Activated T-cell treated with anti-CD3 and anti-CD28 coated beads, Interleukin-2, amount 50 U/mL, for 4 hours (primary cell): Measurements from ENCODE around the gene FFAR3. TPM values are rescaled to one million over a fixed set of nuclear protein-coding genes. Genes with fewer than 3 reads are reported as not detected.
"Not testable (repeated sequence)": the region's sequence is repeated elsewhere in the genome, so short reads cannot be mapped to it uniquely, and the experiment has no call there.

Experiments
- ATAC-seq, 2 donors: fragments of 200-7000 bp; cut with Tn5 transposase; one replicate each; pipeline ENCODE4 v1.10.0; 2021
- DNase-seq: peaks from one replicate; pipeline ENCODE4 v3.0.0-alpha.2; 2020
- H3K27me3 Mint-ChIP-seq: one replicate; pipeline ENCODE4 v1.8.0; 2021; ENCODE audit warnings: low read depth, mixed read lengths
- H3K36me3 Mint-ChIP-seq: one replicate; pipeline ENCODE4 v1.8.0; 2022; ENCODE audit warnings: mixed read lengths; ENCODE audit not compliant: insufficient read depth
- H3K4me1 Mint-ChIP-seq: one replicate; pipeline ENCODE4 v1.8.0; 2021; ENCODE audit warnings: low read depth, mixed read lengths
- H3K4me3 Mint-ChIP-seq: one replicate; pipeline ENCODE4 v1.8.0; 2021; ENCODE audit warnings: mild to moderate bottlenecking, moderate library complexity, mixed read lengths
- H3K9me3 Mint-ChIP-seq: one replicate; pipeline ENCODE4 v1.8.0; 2021; ENCODE audit warnings: mixed read lengths
- total RNA-seq, 3 donors: library from RNA; stranded (reverse); gene quantifications; one replicate each; pipeline ENCODE4 v1.2.1, GENCODE V29; 2021

FFAR3 gene
- total RNA-seq, 3 donors from 2014 or later: 0.30 to 0.91 (median 0.61) TPM

- peaks cover 7% of the 10 kb centered on the region for H3K9me3 Mint-ChIP-seq
- ATAC-seq: no peak
Observed at GRCh38 chr19:35388277-35389054, 30.2 kb downstream of the FFAR3 start.

GRCh38 chr19:35389192-35389861, 31.1 kb downstream of the FFAR3 start:
- ATAC-seq: no peak
- H3K4me1 Mint-ChIP-seq: no peaks in the 10 kb centered on the region
- DNase-seq: no peak
- no peaks in the 10 kb centered on the region for H3K36me3 Mint-ChIP-seq
- H3K9me3 Mint-ChIP-seq: peaks cover 7% of the 10 kb centered on the region
- peaks cover 3% of the 10 kb centered on the region for H3K27me3 Mint-ChIP-seq
- no peak overlapping the region for H3K4me3 Mint-ChIP-seq

More at GRCh38 chr19:35388277-35389054, 30.2 kb downstream of the FFAR3 start:
- Mint-ChIP-seq H3K27me3 (peaks cover 5% of the 10 kb centered on the region), H3K36me3 (no peaks in the 10 kb centered on the region), H3K4me1 (no peaks in the 10 kb centered on the region), H3K4me3 (no peak overlapping the region)
- no peak for DNase-seq

GRCh38 chr19:35392742-35393715, 34.8 kb downstream of the FFAR3 start:
- Mint-ChIP-seq H3K27me3 (peaks cover 3% of the 10 kb centered on the region), H3K4me3 (no peak overlapping the region), H3K4me1 (no peaks in the 10 kb centered on the region), H3K9me3 (no peaks in the 10 kb centered on the region), H3K36me3 (no peaks in the 10 kb centered on the region)
- DNase-seq: no peak
- no peak for ATAC-seq

- no peaks in the 10 kb centered on the region for H3K36me3 Mint-ChIP-seq
- no peaks in the 10 kb centered on the region for H3K9me3 Mint-ChIP-seq
- no peaks in the 10 kb centered on the region for H3K4me1 Mint-ChIP-seq
- no peak for DNase-seq
- H3K27me3 Mint-ChIP-seq: no peaks in the 10 kb centered on the region
- no peak for ATAC-seq
- H3K4me3 Mint-ChIP-seq: no peak overlapping the region
Observed at GRCh38 chr19:35395382-35396199, 37.3 kb downstream of the FFAR3 start.

GRCh38 chr19:35396240-35396885, 38.1 kb downstream of the FFAR3 start:
- H3K36me3 Mint-ChIP-seq: no peaks in the 10 kb centered on the region
- no peaks in the 10 kb centered on the region for H3K4me1 Mint-ChIP-seq
- ATAC-seq: no peak
- no peaks in the 10 kb centered on the region for H3K9me3 Mint-ChIP-seq
- DNase-seq: no peak
- H3K4me3 Mint-ChIP-seq: no peak overlapping the region
- no peaks in the 10 kb centered on the region for H3K27me3 Mint-ChIP-seq

- DNase-seq (no peak), ATAC-seq (no peak)
- no peaks in the 10 kb centered on the region for H3K9me3 Mint-ChIP-seq
- H3K4me3 Mint-ChIP-seq: no peak overlapping the region
- H3K4me1 Mint-ChIP-seq: no peaks in the 10 kb centered on the region
- H3K27me3 Mint-ChIP-seq: no peaks in the 10 kb centered on the region
- H3K36me3 Mint-ChIP-seq: no peaks in the 10 kb centered on the region
Observed at GRCh38 chr19:35397064-35397463, 38.8 kb downstream of the FFAR3 start.

- Mint-ChIP-seq H3K36me3 (no peaks in the 10 kb centered on the region), H3K4me3 (no peak overlapping the region), H3K4me1 (no peaks in the 10 kb centered on the region), H3K9me3 (no peaks in the 10 kb centered on the region), H3K27me3 (no peaks in the 10 kb centered on the region)
- ATAC-seq (no peak), DNase-seq (no peak)
Observed at GRCh38 chr19:35398570-35398969, 40.3 kb downstream of the FFAR3 start.

- no peaks in the 10 kb centered on the region for H3K36me3 Mint-ChIP-seq
- H3K4me3 Mint-ChIP-seq: no peak overlapping the region
- H3K9me3 Mint-ChIP-seq: no peaks in the 10 kb centered on the region
- no peak for DNase-seq
- H3K4me1 Mint-ChIP-seq: no peaks in the 10 kb centered on the region
- H3K27me3 Mint-ChIP-seq: no peaks in the 10 kb centered on the region
- ATAC-seq: no peak
Observed at GRCh38 chr19:35399231-35399630, 41.0 kb downstream of the FFAR3 start.

- H3K27me3 Mint-ChIP-seq: no peaks in the 10 kb centered on the region
- no peak overlapping the region for H3K4me3 Mint-ChIP-seq
- no peaks in the 10 kb centered on the region for H3K36me3 Mint-ChIP-seq
- H3K4me1 Mint-ChIP-seq: peaks cover 3% of the 10 kb centered on the region
- H3K9me3 Mint-ChIP-seq: no peaks in the 10 kb centered on the region
- DNase-seq: no peak
- no peak for ATAC-seq
Observed at GRCh38 chr19:35399948-35400772, 41.9 kb downstream of the FFAR3 start.

- ATAC-seq (no peak), DNase-seq (no peak)
- Mint-ChIP-seq H3K27me3 (no peaks in the 10 kb centered on the region), H3K9me3 (no peaks in the 10 kb centered on the region), H3K36me3 (no peaks in the 10 kb centered on the region), H3K4me3 (no peak overlapping the region), H3K4me1 (peaks cover 5% of the 10 kb centered on the region)
Observed at GRCh38 chr19:35400773-35401100, 42.5 kb downstream of the FFAR3 start.

- not testable (repeated sequence) for ATAC-seq, H3K4me1 Mint-ChIP-seq, H3K36me3 Mint-ChIP-seq, H3K27me3 Mint-ChIP-seq, H3K9me3 Mint-ChIP-seq, H3K4me3 Mint-ChIP-seq, DNase-seq
Observed at GRCh38 chr19:35401416-35401815, 43.2 kb downstream of the FFAR3 start.

- H3K4me3 Mint-ChIP-seq: no peak overlapping the region
- no peaks in the 10 kb centered on the region for H3K9me3 Mint-ChIP-seq
- ATAC-seq (peak in 1 of 2 donors; percentile 52), DNase-seq (no peak)
- no peaks in the 10 kb centered on the region for H3K36me3 Mint-ChIP-seq
- no peaks in the 10 kb centered on the region for H3K27me3 Mint-ChIP-seq
- H3K4me1 Mint-ChIP-seq: peaks cover 5% of the 10 kb centered on the region
Observed at GRCh38 chr19:35403116-35403760, 45.0 kb downstream of the FFAR3 start.
